GM18499 (cell line): ENCODE results near the gene SNAPIN.
"Not testable (repeated sequence)": the region's sequence is repeated elsewhere in the genome, so short reads cannot be mapped to it uniquely, and the experiment has no call there.

Experiments
- ATAC-seq: cut with Tn5 transposase; IDR thresholded peaks from one replicate; pipeline ENCODE4 v1.9.1; 2021; ENCODE audit warnings: moderate number of reproducible peaks; ENCODE audit not compliant: insufficient read depth, unreplicated experiment

SNAPIN gene

DNA sequence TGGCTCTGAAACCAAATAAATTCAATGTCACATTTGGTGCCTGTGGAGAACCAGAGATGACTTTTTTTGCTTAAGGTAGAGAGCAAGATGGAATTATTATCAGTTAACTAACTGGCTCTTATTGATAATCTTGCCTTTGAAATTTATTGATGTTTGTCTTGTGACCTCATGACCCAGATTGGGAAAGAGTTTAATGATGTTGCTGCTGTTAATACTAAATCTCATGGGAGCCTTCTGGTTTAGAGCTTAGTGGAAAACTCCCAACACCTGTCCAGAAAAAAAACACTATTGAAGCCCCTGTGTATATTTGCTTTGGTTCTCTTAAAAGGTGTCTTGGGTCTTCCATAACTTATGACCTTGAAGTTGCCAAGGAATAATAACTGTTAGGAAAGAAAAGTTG, 14.7 kb upstream of the SNAPIN start:
- ATAC-seq, result no peak

DNA sequence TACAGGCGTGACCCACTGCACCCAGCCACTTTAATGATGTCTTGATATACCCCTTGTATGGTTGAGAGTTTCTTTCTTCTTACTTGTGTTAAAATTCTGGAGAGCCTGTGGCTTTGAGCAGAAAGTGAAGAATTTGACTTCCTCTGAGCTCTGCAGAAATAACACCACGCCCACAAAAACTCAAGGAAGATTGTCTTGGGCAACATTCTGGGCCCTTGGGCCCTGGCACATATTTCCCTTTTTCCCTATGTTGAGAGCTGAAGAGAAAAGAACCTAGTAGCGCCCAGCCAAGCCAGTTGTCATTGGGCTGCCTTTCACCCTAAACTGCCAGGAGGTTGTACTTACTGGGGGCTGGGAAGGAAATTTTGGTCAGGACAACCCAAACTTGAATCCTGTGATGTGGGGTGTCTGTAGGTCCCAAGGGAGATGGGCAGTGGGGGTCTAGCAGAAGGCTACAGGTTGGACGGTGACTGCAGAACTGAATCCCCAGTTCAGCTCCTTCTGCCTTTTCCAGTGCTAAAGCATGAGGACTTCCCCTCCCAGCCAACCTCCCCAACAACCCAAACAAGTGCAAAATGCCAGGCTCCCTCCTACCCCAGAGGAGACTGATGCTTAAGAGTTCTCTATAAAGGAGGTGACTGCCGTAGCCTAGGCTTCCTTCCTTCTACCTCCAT, 11.7 kb upstream of the SNAPIN start:
- ATAC-seq, result no peak

DNA sequence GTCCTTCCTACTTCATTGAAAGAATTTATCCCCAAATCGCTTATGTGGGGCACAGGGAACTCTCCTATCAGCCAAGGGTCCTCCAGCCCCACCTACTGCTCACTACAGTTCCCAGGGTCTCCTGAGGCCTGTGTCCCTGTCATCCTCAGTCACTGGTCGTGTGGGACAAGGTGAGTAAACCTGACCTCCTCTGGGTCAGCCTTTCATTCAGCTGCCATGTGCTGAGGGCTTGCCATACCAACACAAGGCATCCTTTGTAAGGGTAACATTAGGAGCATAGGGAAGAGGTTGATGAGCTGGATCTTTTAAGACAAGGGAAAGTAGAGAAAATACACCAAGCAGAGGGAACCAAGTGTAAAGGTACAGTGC, 11.2 kb upstream of the SNAPIN start:
- ATAC-seq, result no peak

DNA sequence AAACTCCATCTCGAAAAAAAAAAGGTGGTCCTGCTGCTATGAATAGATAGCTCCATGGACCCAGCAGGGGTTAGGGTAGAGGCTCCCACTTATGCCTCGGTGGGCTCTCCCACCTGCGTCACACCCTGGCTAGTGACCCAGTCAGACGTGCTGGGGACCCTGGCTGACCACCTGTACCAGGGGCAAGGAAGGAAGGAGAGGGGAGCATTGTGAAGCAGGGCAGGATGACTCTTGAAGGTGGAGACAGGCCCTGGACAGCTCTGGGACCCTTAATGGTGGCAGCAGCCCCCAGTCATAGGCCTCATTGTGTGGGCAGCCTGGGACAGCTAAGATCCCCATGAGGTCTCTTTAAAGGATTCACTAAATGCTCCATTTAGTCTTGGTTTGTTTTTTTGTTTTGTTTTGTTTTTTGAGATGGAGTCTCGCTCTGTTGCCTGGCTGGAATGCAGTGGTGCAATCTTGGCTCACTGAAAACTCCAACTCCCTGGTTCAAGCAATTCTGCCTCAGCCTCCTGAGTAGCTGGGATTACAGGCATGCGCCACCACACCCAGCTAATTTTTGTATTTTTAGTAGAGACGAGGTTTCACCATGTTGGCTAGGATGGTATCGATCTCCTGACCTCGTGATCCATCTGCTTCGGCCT, 10.4 kb upstream of the SNAPIN start:
- ATAC-seq, result no peak

DNA sequence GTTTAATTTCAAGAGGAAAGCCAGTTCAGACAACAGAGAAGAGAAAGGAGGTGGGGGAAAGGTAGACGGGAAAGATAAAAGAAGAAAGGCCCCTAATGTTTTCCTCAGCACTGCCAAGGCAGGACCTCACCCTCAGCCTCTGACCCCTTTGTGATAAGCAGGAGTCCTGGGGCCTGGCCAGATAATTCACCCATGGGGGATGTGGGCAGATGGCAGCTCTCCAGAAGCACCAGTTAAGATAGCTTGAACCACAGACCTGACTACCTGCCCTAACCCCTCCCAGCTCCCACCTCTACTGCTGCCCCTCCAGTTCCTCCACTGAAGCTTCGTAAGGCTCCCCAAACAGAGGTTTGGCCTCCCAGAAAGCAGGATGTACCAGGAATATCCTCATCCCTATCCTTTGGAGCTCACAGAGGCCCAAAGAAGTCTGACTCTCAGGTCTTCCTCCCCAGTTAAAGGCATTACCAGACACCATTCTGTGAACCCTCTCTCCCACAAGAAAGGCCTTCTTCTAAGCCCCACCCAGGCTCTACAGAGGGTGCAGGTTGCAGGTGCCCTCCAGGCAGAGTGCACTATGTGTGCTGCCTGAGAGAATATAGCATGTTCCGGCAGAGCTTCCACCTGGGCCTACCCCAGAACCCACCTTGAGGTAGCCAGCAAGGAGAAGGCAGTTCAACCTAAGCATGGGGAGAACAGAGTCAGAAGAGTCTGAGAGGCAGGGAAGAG, 9.2 kb upstream of the SNAPIN start:
- ATAC-seq, result no peak

DNA sequence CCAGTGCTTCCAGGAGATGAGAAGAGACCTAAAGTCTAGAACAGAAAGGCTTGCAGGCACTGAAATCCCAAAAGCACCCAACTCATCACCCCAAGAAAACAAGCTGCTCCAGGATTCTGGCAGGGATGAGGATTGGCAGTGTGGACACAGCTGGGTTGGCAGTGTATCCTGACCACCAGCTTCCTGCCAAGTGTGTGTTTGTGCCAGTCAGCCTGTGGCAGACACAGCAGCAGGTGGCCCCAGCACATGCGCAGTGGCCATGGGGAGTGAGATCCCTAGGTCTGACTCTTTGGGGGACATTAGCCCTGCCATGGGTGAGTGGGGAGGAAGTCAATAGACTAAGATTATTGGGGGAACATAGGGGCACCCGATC, 8.7 kb upstream of the SNAPIN start:
- ATAC-seq, result no peak

DNA sequence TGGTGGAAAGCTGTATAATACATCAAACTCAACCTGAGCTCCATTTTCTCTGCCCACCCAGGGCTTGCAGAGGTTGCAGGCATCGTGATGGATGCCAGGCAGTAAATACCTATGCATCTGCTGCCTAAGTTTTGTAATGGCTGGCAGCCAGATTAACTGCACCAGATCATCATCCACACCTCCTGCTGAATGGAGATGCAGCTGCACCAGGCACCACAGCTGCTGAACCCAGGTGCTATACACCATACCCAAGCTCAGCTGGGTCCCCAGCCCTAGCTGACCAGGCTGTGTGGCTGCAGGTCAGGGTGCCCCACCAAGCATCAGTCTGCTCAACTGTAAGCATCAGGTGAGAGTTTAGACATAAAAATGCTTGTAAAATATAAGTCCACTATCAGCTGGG, 6.7 kb upstream of the SNAPIN start:
- ATAC-seq, result no peak

DNA sequence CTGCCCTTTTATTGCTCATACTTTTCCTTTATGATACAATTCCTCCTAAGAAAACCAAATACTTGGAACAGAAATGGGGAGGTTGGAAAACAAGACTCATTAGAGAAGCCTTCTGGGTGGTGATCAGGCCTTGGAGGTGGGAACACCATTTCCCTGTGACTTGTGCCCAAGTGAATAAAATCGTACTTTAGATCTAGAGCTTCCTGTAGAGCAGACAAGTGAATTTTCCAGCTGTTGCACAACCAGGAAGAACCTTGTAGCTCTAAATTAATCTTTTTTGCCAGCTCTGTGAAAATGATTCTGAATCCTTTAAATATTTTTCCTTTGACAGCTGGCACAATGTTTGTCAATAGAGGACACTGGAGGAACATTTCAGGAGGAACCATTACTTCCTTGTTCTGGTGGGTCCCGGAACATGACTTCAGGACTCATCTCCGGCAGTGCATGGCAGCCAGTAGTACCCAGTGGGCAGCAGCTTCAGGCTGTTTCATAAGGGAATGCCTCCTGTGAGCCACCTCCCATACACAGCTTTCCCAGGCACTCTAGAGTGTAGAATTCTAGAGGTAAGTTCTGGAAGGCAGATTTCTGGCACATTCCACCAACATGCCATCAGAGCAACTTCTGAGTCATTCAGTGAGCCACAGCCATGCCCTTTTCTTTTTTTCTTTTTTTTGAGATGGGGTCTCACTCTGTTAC, 5.5 kb upstream of the SNAPIN start:
- no peak for ATAC-seq

DNA sequence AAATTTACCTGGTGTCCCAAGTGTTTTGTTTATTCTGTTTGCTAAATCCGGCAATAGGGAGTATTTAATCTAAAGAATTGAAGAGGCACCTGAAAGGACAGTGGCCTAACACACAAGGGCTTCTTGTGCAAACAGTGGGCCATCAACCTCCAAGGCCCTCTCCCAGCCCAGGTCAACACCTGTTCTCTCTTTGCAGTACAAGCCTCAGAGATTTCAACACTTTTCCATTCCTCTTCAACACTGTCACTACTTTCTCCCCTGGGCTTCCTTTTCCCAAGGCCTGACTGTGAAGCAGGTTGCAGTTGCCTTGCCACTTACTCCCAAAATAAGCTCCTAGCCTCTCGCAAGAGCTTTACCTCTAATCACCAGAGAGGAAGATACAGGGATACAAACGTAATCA, 3.2 kb upstream of the SNAPIN start:
- no peak for ATAC-seq

DNA sequence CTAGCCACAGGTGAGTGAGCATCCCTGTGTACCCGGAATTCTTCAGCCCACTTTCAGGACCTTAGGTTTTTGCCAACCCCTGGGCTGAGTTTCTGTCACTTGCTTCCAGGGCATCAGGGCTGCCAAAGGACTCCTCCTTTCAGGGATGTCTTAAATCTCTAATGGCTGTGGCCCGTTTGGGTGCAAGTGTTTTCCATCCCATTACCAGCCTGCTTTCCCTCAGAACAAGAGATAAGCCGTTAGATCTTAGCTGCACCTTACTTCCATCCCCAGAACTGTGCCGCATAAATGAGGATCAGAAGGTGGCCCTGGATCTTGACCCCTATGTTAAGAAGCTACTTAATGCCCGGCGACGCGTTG, 652 bp downstream of the SNAPIN start:
- no peak for ATAC-seq

DNA sequence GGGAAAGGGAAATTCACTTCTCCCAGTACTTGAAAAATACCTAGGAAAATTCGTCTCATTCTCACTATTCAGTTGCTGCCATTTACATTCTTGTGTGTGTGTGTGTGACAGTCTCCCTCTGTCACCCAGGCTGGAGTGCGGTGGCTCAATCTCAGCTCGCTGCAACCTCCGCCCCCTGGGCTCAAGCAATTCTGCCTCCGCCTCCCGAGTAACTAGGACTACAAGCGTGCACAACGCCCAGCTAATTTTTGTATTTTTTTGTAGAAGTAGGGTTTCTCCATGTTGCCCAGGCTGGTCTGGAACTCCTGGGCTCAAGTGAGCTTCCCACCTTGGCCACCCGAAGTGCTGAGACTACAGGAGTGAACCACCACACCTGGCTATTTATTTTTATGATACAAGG, 1.2 kb downstream of the SNAPIN start:
- ATAC-seq, result no peak

DNA sequence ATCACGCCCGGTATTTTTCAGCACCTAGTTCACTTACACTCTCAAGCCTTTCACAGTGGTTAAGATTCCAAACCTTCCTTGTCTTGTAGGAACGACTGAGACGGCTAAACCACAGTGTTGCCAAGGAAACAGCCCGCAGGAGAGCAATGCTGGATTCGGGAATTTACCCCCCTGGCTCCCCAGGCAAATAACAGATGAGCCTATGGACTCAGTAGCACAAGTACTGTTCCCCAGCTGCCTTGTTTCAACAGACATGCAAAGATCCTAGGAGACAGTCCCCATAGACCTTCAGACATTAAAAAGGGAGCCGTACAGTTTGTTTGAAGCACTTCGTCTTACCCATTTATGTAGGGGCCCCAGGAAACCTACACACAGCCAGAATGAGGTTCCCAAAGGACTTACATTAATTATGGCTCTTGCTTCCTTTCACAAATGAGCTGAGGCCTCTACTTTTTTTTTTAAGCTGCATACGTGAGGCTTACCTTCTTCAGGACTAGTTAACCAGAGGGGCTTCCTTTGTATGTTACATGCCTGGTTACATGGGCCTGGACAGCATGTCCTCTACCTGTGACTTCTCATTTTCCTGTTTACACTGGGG, 2.7 kb downstream of the SNAPIN start:
- ATAC-seq, result no peak

DNA sequence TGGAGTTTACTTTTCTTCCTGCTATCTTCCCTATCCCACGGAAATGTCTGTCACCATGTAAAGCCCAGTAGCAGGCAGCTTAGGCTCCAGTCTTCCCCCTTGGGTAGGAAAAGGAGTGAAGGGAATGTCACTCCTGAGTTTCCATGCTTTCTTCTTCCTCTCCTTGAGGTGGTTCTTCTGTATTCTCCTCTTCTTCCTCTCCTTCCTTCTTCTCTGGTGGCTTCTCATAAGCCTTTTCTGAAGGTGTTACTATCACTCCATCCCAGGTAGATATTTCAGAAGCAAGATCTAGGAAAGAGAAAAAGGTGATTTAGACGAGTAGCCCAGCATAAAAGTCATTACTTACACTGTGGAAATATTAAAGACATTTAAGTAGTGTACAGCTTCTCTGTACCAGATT, 3.8 kb downstream of the SNAPIN start:
- no peak for ATAC-seq

DNA sequence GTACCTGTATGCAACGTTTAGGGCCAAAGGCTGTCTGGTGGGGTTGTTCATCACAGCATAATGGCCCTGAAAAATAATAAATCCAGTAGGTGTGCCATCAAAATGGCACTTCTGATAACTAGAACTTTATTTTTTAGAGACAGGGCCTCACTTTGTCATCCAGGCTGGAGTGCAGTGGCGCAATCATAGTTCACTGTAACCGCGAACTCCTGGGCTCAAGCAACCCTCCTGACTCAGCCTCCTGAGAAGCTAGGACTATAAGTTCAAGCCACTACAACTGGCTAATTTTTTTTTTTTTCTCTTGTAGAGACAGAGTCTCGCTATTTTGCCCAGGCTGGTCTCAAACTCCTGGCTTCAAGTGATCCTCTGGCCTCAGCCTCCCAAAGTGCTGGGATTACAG, 4.7 kb downstream of the SNAPIN start:
- ATAC-seq, result no peak

DNA sequence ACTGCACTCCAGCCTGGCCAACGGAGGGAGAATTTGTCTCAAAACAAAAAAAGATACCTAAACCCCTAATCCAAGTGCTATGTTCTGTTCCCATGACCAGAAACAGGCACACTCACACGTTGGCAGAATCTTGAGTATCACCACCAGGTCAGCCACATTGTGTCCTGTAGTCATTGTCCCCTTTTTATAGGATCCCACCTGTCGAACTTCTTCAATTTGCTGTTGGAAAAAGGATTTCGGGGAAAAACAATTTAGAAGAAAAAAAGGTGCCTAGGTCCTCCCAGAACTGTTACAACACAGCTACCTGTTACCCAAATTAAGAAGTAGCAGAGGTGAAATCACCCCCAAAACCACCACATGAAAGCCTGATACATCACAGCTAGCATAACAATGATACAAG, 8.9 kb downstream of the SNAPIN start:
- no peak for ATAC-seq

DNA sequence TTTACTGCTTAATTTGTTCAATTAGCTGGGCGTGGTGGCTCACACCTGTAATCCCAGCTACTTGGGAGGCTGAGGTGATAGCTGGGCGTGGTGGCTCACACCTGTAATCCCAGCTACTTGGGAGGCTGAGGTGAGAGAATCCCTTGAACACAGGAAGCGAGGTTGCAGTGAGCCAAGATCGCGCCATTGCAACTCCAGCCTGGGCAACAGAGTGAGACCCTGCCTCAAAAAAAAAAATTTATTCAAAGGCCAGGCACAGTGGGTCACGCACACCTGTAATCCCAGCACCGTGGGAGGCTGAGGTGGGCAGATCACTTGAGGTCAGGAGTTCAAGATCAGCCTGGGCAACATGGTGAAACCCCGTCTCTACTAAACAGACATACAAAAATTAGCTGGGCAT, 10.2 kb downstream of the SNAPIN start:
- not testable (repeated sequence) for ATAC-seq

DNA sequence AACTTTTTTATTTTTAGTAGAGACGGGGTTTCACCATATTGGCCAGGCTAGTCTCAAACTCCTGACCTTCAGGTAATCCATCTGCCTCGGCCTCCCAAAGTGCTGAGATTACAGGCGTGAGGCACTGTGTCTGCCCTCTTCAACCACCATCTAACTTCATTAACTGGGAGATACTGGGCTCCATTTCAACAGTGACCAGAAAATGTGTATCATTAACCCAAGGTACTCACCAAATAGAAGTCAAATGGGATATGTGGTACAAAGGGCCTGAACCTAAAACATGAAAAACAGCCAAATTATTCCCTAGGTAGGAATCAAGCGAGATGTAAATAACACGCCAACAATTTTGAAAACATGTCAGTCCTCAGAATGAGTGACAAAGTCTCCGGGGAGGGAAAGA, 11.1 kb downstream of the SNAPIN start:
- no peak for ATAC-seq

DNA sequence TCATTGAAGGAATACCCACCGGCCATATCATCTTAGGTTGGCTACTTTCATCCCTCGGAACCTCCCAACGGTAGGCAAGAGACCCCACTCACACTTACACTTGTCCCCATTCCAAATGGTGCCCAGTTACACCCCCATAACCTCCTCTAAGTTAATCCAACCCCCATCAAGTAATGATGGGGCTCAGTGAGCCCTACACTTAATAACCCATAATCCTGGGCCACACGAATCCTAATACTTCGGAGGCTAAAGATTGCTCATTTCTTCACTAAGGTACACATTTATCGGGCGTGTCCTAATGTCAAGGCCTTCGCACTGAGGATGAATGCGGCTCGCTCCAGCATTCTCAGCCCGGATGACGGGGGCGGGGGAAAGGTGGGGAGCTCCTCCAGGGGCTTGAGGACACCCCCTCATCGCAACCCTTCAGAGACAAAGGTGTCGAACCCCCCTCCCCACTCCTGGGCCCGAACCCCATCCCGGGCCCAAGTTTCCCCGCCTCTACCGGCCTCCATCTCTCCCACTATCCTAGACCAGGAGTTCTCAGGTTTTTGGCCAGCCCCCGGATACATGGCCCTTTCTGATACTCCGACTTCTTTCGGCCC, 11.9 kb downstream of the SNAPIN start:
- no peak for ATAC-seq

DNA sequence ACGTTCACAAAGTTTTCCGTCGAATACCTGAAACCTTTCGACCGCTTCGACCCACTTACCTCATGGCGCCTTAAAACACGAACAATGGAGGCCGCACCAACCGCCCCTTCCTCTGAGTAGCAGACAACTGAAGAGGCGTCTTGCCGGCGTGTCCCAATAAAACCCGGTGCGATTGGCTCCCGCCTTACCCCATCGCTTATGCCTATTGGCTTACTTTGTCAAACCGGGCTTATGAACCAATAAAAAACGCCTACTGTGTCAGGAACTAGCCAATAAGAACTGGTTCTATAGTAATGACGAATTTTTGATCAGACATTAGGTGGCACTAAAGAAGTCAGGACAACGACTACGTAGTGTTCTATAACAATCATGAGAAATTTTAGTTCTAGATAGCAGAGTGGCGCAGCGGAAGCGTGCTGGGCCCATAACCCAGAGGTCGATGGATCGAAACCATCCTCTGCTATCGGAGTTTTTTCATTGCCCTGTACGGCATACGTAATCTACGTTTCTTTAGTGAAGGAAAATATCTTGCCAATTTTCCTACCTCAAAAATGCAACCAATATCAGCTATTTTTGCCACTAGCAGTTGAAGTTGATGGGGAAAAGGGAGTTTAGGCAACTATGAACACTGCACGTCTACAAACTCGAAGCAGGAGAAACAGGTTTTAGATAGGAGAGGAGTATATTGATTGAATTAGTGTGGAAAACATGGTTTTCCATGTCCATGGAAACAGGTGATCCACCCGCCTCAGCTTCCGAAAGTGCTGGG, 12.5 kb downstream of the SNAPIN start, which contains the start of gene ILF2:
TSS of gene ILF2 (minus strand) at position 135 of the 769 bp plus-strand sequence. CDS start at position 64, 71 bp downstream.
- ATAC-seq, result peak; percentile 88
